HCT116 (cell line): ENCODE results near the gene ERLEC1. TPM values are rescaled to one million over a fixed set of nuclear protein-coding genes. Genes with fewer than 3 reads are reported as not detected.

Experiments used
- ATAC-seq: fragments of 200-7000 bp; cut with Tn5 transposase; 2 replicates; pipeline ENCODE4 v1.9.1; 2020; ENCODE audit warnings: mild to moderate bottlenecking, moderate library complexity
- BruUV-seq: library from RNA; stranded (reverse); fragments of 400-500 nt; replicated peaks from 2 replicates; lab custom pipeline; 2021; lab: Mats Ljungman, UMichigan
- CTCF ChIA-PET: fragments of 300-600 bp; sonication (Branson Sonifier 250); formaldehyde crosslinking; loops from one replicate; lab custom pipeline; 2021; ENCODE audit warnings: antibody characterized with exemption; lab: Charles Lee
- POLR2A ChIA-PET: fragments of 300-600, 350-600 bp; sonication (Branson Sonifier 250); formaldehyde crosslinking; loops from one replicate; lab custom pipeline; 2021; ENCODE audit warnings: antibody characterized with exemption; lab: Charles Lee
- RAD21 ChIA-PET, 2 experiments: fragments of 300-600 bp; sonication (Branson Sonifier 250); formaldehyde crosslinking; loops; one replicate each; lab custom pipeline; 2023; ENCODE audit warnings: low total read pairs in 2 of 2; ENCODE audit not compliant: uncharacterized antibody in 2 of 2, unreplicated experiment in 2 of 2, low non-redundant PET in 1 of 2; lab: Charles Lee
- DNase-seq: peaks from one replicate; pipeline ENCODE4 v3.0.0-alpha.2; 2010; ENCODE audit warnings: low read depth, low spot score
- H2AFZ ChIP-seq: fragments of 200-600 bp; shearing (Covaris generic), sonication (generic); 2 replicates; pipeline ENCODE4 v1.6.1; 2017; ENCODE audit warnings: low read depth, mixed run types, mixed read lengths, antibody characterized with exemption, low read length; ENCODE audit not compliant: poor library complexity, severe bottlenecking
- H3K27ac ChIP-seq: 2 replicates; pipeline ENCODE4 v1.5.1; 2012; ENCODE audit warnings: low read depth, low read length
- H3K27me3 ChIP-seq: fragments of 200-600 bp; sonication (generic); 2 replicates; pipeline ENCODE4 v1.6.1; 2016; ENCODE audit warnings: mixed run types, low read length, mixed read lengths; ENCODE audit not compliant: insufficient read depth
- H3K36me3 ChIP-seq, 2 experiments: fragments of 200-500 bp in 1 of 2; fragments of 200-600 bp in 1 of 2; sonication (Bioruptor generic) in 1 of 2; sonication (generic) in 1 of 2; 2 replicates each; pipeline versions ENCODE4 v1.5.1 to v1.6.1; 2014 to 2016; ENCODE audit warnings: low read length in 2 of 2, inconsistent platforms in 1 of 2, mixed read lengths in 1 of 2, mixed run types in 1 of 2; ENCODE audit not compliant: insufficient read depth in 2 of 2, control insufficient read depth in 1 of 2
- H3K4me1 ChIP-seq, 2 experiments: fragments of 200-600 bp in 1 of 2; sonication (generic) in 1 of 2; 2 replicates each; pipeline versions ENCODE4 v1.5.1 to v1.6.1; 2012 to 2017; ENCODE audit warnings: low read length in 2 of 2, inconsistent platforms in 1 of 2, mild to moderate bottlenecking in 1 of 2, mixed read lengths in 1 of 2, mixed run types in 1 of 2, moderate library complexity in 1 of 2; ENCODE audit not compliant: insufficient read depth in 2 of 2, control insufficient read depth in 1 of 2
- H3K4me2 ChIP-seq: fragments of 200-600 bp; sonication (generic); 2 replicates; pipeline ENCODE4 v1.6.1; 2017; ENCODE audit warnings: mixed run types, low read length, mixed read lengths
- H3K4me3 ChIP-seq, 2 experiments: fragments of 200-600 bp in 1 of 2; sonication (generic) in 1 of 2; replicated peaks in 1 of 2; 2 replicates each; pipeline ENCODE4 v1.5.1; 2011 to 2016; ENCODE audit warnings: low read length in 2 of 2, control low read depth in 1 of 2, low read depth in 1 of 2, mild to moderate bottlenecking in 1 of 2, mixed read lengths in 1 of 2, mixed run types in 1 of 2
- H3K79me2 ChIP-seq: fragments of 200-600 bp; sonication (generic); 2 replicates; pipeline ENCODE4 v1.6.1; 2017; ENCODE audit warnings: mild to moderate bottlenecking, mixed run types, low read length, moderate library complexity, mixed read lengths; ENCODE audit not compliant: insufficient read depth
- H3K9ac ChIP-seq: fragments of 200-600 bp; sonication (generic); 2 replicates; pipeline ENCODE4 v1.6.1; 2016; ENCODE audit warnings: low read length, mixed read lengths
- H3K9me2 ChIP-seq: fragments of 200-600 bp; sonication (generic), shearing (Covaris generic); 2 replicates; pipeline ENCODE4 v1.6.1; 2017; ENCODE audit warnings: mixed run types, mild to moderate bottlenecking, moderate library complexity; ENCODE audit not compliant: insufficient read depth
- H3K9me3 ChIP-seq, 2 experiments: fragments of 200-500 bp in 1 of 2; fragments of 200-600 bp in 1 of 2; sonication (Bioruptor generic) in 1 of 2; sonication (generic) in 1 of 2; 2 replicates each; pipeline ENCODE4 v1.6.1; 2014 to 2017; ENCODE audit warnings: low read length in 2 of 2, mixed read lengths in 2 of 2, inconsistent platforms in 1 of 2, low read depth in 1 of 2, mild to moderate bottlenecking in 1 of 2, mixed run types in 1 of 2, moderate library complexity in 1 of 2; ENCODE audit not compliant: control insufficient read depth in 1 of 2, insufficient read depth in 1 of 2
- H4K20me1 ChIP-seq: fragments of 200-600 bp; sonication (generic), shearing (Covaris generic); 2 replicates; pipeline ENCODE4 v1.6.1; 2017; ENCODE audit warnings: mixed run types, mild to moderate bottlenecking, moderate library complexity; ENCODE audit not compliant: insufficient read depth
- ATF3 ChIP-seq: IDR thresholded peaks from 2 replicates; pipeline ENCODE4 v1.6.1; 2012
- CBX3 ChIP-seq: IDR thresholded peaks from 2 replicates; pipeline ENCODE4 v1.6.1; 2012; ENCODE audit warnings: low read depth
- CEBPB ChIP-seq: IDR thresholded peaks from 2 replicates; pipeline ENCODE4 v1.6.1; 2012; ENCODE audit warnings: low read depth
- EGR1 ChIP-seq: IDR thresholded peaks from 2 replicates; pipeline ENCODE4 v1.6.1; 2012; ENCODE audit warnings: low read depth
- EZH2 ChIP-seq: fragments of 200-600 bp; sonication (generic); IDR thresholded peaks from 2 replicates; pipeline ENCODE4 v1.6.1; 2017; ENCODE audit warnings: antibody characterized with exemption, mixed run types
- EZH2phosphoT487 ChIP-seq: fragments of 200-600 bp; IDR thresholded peaks from 2 replicates; pipeline ENCODE4 v1.6.1; 2018; ENCODE audit warnings: antibody characterized with exemption, borderline replicate concordance
- JUND ChIP-seq: IDR thresholded peaks from 2 replicates; pipeline ENCODE4 v1.6.1; 2012
- POLR2A ChIP-seq: IDR thresholded peaks from 2 replicates; pipeline ENCODE4 v1.7.0; 2011; ENCODE audit warnings: borderline replicate concordance; ENCODE audit not compliant: insufficient read depth, insufficient read length; ENCODE audit errors: extremely low read depth
- POLR2AphosphoS5 ChIP-seq: IDR thresholded peaks from 2 replicates; pipeline ENCODE4 v1.6.1; 2011; ENCODE audit warnings: mild to moderate bottlenecking, low read depth, low read length, moderate library complexity
- RAD21 ChIP-seq: IDR thresholded peaks from 2 replicates; pipeline ENCODE4 v1.6.1; 2012; ENCODE audit warnings: low read depth, mild to moderate bottlenecking
- REST ChIP-seq: IDR thresholded peaks from 2 replicates; pipeline ENCODE4 v1.6.1; 2012; ENCODE audit warnings: low read depth
- SP1 ChIP-seq: IDR thresholded peaks from 2 replicates; pipeline ENCODE4 v1.6.1; 2012; ENCODE audit warnings: low read depth
- SRF ChIP-seq: IDR thresholded peaks from 2 replicates; pipeline ENCODE4 v1.6.1; 2012; ENCODE audit warnings: low read depth
- TCF7L2 ChIP-seq: IDR thresholded peaks from 2 replicates; pipeline ENCODE4 v1.7.0; 2011; ENCODE audit warnings: borderline replicate concordance, inconsistent platforms; ENCODE audit not compliant: insufficient read depth, insufficient read length; ENCODE audit errors: extremely low read depth
- YY1 ChIP-seq: IDR thresholded peaks from 2 replicates; pipeline ENCODE4 v1.6.1; 2011; ENCODE audit warnings: low read length, low read depth, moderate library complexity, mild to moderate bottlenecking; ENCODE audit not compliant: insufficient replicate concordance; ENCODE audit errors: extremely low read depth
- ZFX ChIP-seq: fragments of 450-650 bp; IDR thresholded peaks from 2 replicates; pipeline ENCODE4 v1.6.1; 2017
- ZNF274 ChIP-seq: fragments of 200-500 bp; sonication (Bioruptor generic); IDR thresholded peaks from 2 replicates; pipeline ENCODE4 v1.6.1; 2014; ENCODE audit warnings: mild to moderate bottlenecking, low read depth, low read length, inconsistent platforms
- intact Hi-C: fragments of 100-400 bp; cut with micrococcal nuclease; formaldehyde crosslinking; loops from 2 replicates; pipeline ENCODE4 v1.10.0; 2022
- total RNA-seq: library from RNA; stranded (reverse); gene quantifications from one replicate; pipeline ENCODE4 v1.2.1, GENCODE V29; 2021; ENCODE audit not compliant: unreplicated experiment
- TF ChIP-seq, protein P1 (sequence below): IDR thresholded peaks from 2 replicates; pipeline ENCODE4 v1.6.1; 2012

The ERLEC1 gene
- total RNA-seq, 1 experiment from 2014 or later: 26.9 TPM

- POLR2A ChIA-PET: no interaction called here
- RAD21 ChIA-PET: interaction anchor here in 1 of 2 experiments (0.7 kb wide), 1 partner anchor 496 kb away, joined by 3 read pairs; no protein-coding TSS in a partner anchor
Observed at GRCh38 chr2:53802617-53803151, 15.8 kb downstream of the ERLEC1 start.

More at GRCh38 chr2:53802617-53803151, 15.8 kb downstream of the ERLEC1 start:
- Histone ChIP-seq H3K4me3 (no peak overlapping the region), H4K20me1 (no peaks in the 10 kb centered on the region), H3K27ac (no peak overlapping the region), H3K79me2 (no peaks in the 10 kb centered on the region), H3K9me2 (no peaks in the 10 kb centered on the region), H3K4me1 (no peaks in the 10 kb centered on the region), H3K9ac (no peak overlapping the region), H3K9me3 (no peaks in the 10 kb centered on the region), H3K4me2 (no peak overlapping the region), H3K27me3 (no peaks in the 10 kb centered on the region), H2AFZ (no peak overlapping the region), H3K36me3 (peaks cover 0 to 12% of the 10 kb centered on the region in 2 experiments; a peak in 3 of 4 replicates)
- CTCF ChIA-PET: no interaction called here
- intact Hi-C loops: no loop called here
- DNase-seq (no peak), ATAC-seq (no peak)
- no peak for TF ChIP-seq POLR2A
- no peak for TF ChIP-seq EGR1
- no peak for TF ChIP-seq EZH2phosphoT487
- TF ChIP-seq ATF3: no peak
- TF ChIP-seq ZNF274: no peak
- no peak for TF ChIP-seq REST
- TF ChIP-seq CBX3: no peak
- TF ChIP-seq TCF7L2: no peak
- TF ChIP-seq EZH2: no peak
- no peak for TF ChIP-seq ZFX
- no peak for TF ChIP-seq SRF
- no peak for TF ChIP-seq POLR2AphosphoS5
- TF ChIP-seq CEBPB: no peak
- TF ChIP-seq, protein P1, sequence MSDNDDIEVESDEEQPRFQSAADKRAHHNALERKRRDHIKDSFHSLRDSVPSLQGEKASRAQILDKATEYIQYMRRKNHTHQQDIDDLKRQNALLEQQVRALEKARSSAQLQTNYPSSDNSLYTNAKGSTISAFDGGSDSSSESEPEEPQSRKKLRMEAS: no peak
- TF ChIP-seq SP1: no peak
- TF ChIP-seq JUND: no peak
- TF ChIP-seq RAD21: no peak
- no peak for TF ChIP-seq YY1
- BruUV-seq: no TSS peak
